ENCODE data around the gene PKD1L1.

GRCh38 chr7:47882635-47883034 is 65.6 kb downstream of the PKD1L1 start:
- TF ChIP-seq CTCF (IDR thresholded peaks at IDR 0.05): no peak
- TF ChIP-seq POLR2A (IDR thresholded peaks at IDR 0.05): no peak
